ENCODE results near the gene BTBD9.

DNA sequence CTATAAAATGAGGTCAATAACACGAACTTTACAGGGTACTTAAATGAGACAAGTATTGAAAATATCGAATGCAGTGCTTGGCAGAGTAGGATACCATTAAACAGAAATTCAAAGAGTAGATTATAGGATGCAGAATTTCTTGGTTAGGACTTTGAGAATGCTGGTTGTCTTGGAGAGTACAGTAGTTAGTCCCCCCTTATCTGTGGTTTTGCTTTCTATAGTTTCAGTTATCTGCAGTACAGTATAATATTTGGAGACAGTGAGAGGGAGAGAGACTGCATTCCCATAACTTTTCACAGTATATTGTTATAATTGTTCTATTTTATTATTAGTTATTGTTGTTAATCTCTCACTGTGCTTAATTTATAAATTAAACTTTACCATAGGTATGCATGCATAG, 290.5 kb downstream of the BTBD9 start:
- TF ChIP-seq POLR2A (IDR thresholded peaks at IDR 0.05): no peak
- TF ChIP-seq, protein P1, sequence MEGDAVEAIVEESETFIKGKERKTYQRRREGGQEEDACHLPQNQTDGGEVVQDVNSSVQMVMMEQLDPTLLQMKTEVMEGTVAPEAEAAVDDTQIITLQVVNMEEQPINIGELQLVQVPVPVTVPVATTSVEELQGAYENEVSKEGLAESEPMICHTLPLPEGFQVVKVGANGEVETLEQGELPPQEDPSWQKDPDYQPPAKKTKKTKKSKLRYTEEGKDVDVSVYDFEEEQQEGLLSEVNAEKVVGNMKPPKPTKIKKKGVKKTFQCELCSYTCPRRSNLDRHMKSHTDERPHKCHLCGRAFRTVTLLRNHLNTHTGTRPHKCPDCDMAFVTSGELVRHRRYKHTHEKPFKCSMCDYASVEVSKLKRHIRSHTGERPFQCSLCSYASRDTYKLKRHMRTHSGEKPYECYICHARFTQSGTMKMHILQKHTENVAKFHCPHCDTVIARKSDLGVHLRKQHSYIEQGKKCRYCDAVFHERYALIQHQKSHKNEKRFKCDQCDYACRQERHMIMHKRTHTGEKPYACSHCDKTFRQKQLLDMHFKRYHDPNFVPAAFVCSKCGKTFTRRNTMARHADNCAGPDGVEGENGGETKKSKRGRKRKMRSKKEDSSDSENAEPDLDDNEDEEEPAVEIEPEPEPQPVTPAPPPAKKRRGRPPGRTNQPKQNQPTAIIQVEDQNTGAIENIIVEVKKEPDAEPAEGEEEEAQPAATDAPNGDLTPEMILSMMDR (IDR thresholded peaks at IDR 0.05): no peak

All from lower leg skin (tissue), 3 donors.